ENCODE results near the gene CEP295NL.
"Not testable (repeated sequence)": the region's sequence is repeated elsewhere in the genome, so short reads cannot be mapped to it uniquely, and the experiment has no call there.

Gene CEP295NL

DNA sequence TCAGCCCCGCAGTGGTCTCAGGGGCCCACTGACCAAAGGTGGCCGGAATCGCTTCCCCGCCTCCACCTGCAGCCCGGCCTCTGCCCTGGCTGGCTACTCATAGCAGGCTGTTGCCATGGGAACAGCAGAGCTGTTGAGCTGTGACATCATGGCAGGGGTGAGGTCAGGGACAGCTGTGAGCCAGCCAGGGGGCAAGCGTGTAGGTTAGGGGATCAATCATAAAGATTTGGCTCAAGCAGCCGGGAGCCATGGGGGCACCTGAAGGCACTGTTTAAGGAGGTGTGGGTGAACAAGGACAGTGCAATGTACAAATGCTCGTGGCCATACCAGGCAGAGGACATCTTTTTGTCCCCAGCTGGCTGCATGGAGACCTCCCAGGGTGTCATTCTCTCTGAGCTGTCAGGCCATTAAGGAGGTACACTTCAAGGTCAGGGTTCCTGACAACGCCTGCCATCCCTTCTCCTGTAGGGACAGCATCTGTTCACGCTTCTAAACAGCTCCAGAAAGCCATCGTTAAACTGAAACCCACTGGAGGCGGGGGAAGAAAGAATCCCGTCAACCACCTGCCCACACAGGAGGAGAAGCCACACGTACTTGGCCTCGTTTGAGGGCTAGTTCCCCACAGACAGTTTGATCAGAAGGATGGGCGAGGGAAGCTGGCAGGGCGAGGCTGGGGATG is at the start of gene CEP295NL:
CEP295NL (minus strand) TSS at position 101 of the 679 bp plus-strand sequence. CDS start 1,373 bp downstream, outside the sequence.
- no peak for DNase-seq

- DNase-seq: no peak
Measured at GRCh38 chr17:78952706-78953105, 49.7 kb upstream of the CEP295NL start.

- no peak for DNase-seq
Measured at GRCh38 chr17:78951967-78952551, 49.1 kb upstream of the CEP295NL start.

- DNase-seq: no peak
Measured at GRCh38 chr17:78950870-78951269, 47.9 kb upstream of the CEP295NL start.

DNA sequence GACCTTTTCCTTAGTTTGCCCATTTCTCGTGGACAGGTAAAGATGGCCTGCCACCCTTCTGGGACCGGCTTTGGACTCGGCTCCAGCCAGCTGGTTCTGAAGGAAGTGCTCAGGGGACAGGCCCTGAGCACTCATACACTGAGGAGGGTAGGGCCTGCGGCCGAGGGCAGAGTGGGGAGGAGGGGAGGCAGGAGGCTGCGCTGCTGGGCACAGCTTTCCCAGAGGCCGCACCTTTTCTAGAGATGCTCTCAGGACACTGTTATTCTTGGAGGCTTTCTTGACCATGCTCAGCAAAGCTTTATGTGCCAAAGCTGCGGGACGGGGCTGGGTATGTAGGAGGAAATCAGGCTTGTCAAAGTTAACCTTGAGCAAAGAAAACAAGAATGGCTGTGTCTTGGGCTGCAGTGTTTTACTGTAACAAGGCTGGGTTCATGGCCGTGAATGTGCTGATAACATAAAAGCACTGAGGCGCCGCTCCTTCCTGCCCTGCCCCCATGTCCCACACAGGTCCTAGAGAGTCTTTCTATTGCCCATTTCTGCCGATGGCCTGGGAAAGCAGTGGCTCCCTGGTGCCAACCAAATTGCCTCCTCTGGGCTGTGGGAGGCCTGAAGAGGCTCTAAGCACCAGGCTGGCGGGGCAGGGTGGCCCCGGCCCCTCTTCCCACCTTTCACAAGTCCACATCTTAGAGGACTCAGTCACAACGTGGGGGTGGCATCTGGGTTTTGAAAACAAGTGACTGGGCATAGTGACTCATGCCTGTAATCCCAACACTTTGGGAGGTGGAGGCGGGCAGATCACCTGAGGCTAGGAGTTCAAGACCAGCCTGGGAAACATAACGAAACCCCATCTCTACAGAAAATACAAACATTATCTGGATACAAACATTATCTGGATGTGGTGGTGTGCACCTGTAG is 44.5 kb upstream of the CEP295NL start:
- DNase-seq: no peak

DNA sequence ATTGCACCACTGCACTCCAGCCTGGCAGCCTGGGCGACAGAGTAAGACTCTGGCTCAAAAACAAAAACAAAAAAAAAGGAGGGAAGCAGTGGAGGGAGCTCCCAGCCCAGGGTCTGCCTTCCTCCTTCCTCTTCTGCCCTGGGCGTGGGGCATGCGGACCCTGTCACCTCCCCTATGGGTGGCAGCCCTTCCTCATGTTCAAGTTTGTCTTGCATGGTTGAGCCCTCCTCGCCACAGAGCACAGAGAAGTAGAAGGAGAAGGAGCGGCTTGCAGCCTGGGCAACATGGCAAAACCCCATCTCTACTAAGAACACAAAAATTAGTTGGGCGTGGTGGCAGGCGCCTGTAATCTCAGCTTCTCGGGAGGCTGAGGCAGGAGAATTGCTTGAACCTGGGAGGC is 43.6 kb upstream of the CEP295NL start:
- DNase-seq: no peak

GRCh38 chr17:78946131-78946530 is 43.1 kb upstream of the CEP295NL start:
- no peak for DNase-seq

GRCh38 chr17:78945455-78945854 is 42.5 kb upstream of the CEP295NL start:
- DNase-seq: not testable (repeated sequence)

GRCh38 chr17:78944956-78945355 is 42.0 kb upstream of the CEP295NL start:
- no peak for DNase-seq

- DNase-seq: no peak
Measured at GRCh38 chr17:78944026-78944425, 41.0 kb upstream of the CEP295NL start.

GRCh38 chr17:78940708-78941107 is 37.7 kb upstream of the CEP295NL start:
- DNase-seq: no peak

GRCh38 chr17:78940258-78940657 is 37.3 kb upstream of the CEP295NL start:
- DNase-seq: no peak

GRCh38 chr17:78939615-78940014 is 36.6 kb upstream of the CEP295NL start:
- no peak for DNase-seq

DNA sequence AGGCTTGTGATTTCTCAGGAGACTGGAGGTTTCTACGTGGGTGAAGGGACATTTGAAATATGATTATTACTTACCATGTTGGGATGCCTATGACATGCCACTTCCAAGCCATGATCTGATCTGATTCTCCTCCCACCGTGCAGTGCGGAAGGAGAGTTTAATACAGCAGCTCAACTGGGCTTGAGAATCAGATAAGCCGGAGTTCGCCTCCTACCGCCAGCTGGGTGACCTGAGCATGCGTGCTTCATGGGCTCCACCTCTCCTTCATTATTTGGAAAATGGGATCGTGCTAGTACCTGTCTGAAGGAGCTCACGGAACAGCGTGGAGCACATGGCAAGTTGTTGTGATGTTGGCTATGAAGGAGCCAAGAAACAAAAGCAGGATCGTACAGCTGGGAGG is 34.6 kb upstream of the CEP295NL start:
- DNase-seq: no peak

DNA sequence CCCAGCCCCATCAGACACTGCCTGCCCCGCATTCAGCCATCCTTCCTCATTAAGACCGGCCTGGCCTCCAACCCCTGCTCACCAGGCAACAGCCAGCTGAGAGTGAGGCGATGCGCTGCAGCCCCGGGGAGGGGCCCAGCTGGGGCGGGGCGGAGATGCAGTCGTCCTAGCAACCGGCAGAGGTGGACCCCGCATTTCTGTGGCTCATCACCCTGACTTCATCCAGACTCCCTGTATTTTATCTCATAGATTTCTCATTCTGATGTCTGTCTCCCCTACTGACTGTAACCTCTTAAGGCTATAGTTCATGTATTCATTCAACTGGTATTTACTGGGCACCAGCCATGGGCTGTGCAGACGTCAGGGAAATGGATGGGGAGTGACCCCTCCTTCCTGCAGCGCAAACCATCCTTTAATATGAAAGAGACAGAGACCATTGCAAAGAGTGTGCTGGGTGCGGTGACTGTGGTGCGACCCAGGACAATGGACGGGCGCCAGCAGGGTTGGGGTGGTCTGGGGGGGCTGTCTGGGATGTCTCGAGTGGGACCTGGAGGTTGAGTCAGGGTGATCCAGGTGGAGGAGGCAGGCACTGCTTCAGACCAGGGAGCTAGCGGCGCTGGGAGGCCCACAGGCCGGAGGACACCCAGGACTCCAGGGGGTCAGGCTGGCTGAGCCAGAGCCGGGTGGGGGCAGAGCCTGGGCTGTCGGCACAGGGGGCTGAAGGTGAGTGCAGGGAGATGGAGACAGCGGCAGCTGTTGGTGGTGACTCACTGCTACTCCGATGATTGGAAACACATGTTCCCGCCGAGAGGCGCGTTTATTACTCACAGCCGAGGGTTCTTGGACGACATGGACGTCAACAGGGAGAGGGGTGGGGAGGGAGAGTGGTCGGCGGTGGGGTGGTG is 32.7 kb upstream of the CEP295NL start:
- DNase-seq: no peak

- no peak for DNase-seq
Measured at GRCh38 chr17:78934681-78935418, 31.8 kb upstream of the CEP295NL start.

GRCh38 chr17:78933959-78934568 is 31.1 kb upstream of the CEP295NL start:
- DNase-seq: no peak

DNA sequence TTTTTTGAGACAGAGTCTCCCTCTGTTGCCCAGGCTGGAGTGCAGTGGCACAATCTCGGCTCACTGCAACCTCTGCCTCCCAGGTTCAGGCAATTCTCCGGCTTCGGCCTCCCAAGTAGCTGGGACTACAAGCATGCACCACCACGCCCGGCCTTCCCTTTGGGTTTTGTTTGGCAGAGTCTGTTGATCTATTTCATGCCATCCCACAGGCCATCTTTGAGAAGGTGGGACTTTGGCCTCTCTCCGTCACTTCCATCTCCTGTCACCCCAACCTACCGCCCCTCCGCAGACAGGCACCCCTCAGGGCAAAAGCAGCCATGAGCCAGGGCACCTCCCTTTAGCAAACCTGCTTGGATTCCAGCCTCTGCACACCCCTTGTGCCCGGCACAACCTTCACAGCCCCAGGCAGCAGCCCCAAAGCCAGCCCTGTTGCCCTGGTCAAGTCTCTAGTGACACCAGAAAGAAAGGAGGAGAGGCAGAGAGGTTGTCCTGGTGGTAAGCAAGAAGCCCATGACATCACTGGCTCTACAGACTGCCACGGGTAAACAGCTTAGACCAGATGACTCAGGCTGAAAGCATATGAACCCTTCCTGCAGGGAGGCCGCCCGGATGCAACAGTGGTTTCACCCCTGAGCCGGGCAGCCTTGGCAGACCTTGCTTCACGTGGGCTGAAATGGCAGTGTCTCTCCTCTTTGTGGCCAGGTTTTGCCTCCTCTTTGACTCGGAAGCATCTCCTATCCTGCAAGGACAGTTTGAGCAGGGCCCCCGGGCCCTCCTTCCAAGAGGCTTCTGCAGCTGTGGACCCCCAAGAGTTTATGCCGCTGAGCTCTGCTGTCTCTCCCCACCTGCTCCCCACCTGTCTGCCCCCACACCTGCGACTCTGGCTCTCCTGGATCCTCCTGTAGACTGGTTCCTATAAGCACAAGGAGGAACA is 30.3 kb upstream of the CEP295NL start:
- DNase-seq: peak; percentile 16 to 26

DNA sequence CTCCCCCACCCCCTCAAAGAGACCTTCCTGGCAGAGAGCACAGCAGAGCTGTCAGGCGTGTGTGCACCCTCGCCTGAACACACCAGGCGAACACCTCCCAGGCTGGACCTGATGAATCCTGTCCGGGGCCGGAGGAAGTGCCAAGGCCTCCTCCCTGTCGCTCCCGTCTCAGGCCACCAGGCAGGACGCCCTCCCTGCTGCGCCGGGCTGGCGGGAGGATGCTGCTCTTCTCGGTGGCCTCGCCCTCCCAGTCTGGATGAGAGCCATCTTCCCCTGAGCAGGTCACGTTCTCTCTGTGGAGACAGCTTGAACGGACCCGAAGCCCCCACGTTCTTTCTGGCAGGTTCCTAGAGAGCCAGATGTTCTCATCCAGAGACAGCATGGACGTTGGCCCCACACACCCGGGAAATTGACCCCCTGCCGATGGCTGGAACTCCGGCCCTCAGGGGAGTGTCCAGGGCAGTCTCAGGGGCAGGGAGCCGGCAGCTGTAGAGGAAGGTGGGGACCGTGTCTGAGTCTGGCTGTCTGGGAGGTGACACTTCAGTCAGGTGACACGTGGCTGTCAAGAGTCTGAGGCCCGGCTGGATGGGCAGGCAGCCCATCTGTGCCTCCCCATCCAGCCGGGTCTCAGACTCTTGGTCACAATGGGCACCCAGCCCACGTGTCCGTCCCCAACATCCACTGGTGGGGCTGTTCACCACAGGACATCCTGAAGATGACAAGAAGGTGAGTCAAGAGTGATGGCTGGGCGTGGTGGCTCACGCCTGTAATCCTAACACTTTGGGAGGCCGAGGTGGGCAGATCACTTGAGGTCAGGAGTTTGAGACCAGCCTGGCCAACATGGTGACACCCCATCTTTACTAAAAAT is 27.1 kb upstream of the CEP295NL start:
- no peak for DNase-seq
